DND-41 (cell line): ENCODE results near the gene UTP18.
"Not testable (repeated sequence)": the region's sequence is repeated elsewhere in the genome, so short reads cannot be mapped to it uniquely, and the experiment has no call there.

Source experiments
- ATAC-seq: fragments of 200-7000 bp; cut with Tn5 transposase; 3 replicates; pipeline ENCODE4 v1.9.1; 2021; ENCODE audit warnings: low read depth; ENCODE audit not compliant: insufficient read depth
- DNase-seq: peaks from one replicate; pipeline ENCODE4 v3.0.0-alpha.2; 2020
- H2AFZ ChIP-seq: 2 replicates; pipeline ENCODE4 v1.6.0; 2012; ENCODE audit warnings: low read depth, low read length
- H3K27ac ChIP-seq: 2 replicates; pipeline ENCODE4 v1.5.1; 2012; ENCODE audit warnings: low read length, inconsistent platforms
- H3K27me3 ChIP-seq: fragments of 200-600 bp; sonication (generic); 2 replicates; pipeline ENCODE4 v1.6.0; 2012; ENCODE audit warnings: low read length, mild to moderate bottlenecking, inconsistent platforms; ENCODE audit not compliant: insufficient read depth, poor library complexity
- H3K36me3 ChIP-seq: 2 replicates; pipeline ENCODE4 v1.5.1; 2012; ENCODE audit warnings: low read length, inconsistent platforms; ENCODE audit not compliant: insufficient read depth
- H3K4me1 ChIP-seq: 2 replicates; pipeline ENCODE4 v1.5.1; 2012; ENCODE audit warnings: mild to moderate bottlenecking, low read length; ENCODE audit not compliant: insufficient read depth
- H3K4me2 ChIP-seq: 2 replicates; pipeline ENCODE4 v1.6.0; 2012; ENCODE audit warnings: mild to moderate bottlenecking, moderate library complexity, low read length, inconsistent platforms; ENCODE audit not compliant: insufficient read depth
- H3K4me3 ChIP-seq, 2 experiments: fragments of 200-600 bp in 1 of 2; shearing (Covaris generic) in 1 of 2; 2 replicates each; pipeline ENCODE4 v1.5.1; 2012 to 2016; ENCODE audit warnings: inconsistent platforms in 2 of 2, low read length in 2 of 2, mild to moderate bottlenecking in 2 of 2, low read depth in 1 of 2, moderate library complexity in 1 of 2
- H3K79me2 ChIP-seq: 2 replicates; pipeline ENCODE4 v1.6.0; 2012; ENCODE audit warnings: low read length, inconsistent platforms; ENCODE audit not compliant: insufficient read depth
- H3K9ac ChIP-seq: 2 replicates; pipeline ENCODE4 v1.6.0; 2012; ENCODE audit warnings: low read depth, mild to moderate bottlenecking, inconsistent platforms, low read length, moderate library complexity
- H3K9me3 ChIP-seq: 2 replicates; pipeline ENCODE4 v1.5.1; 2012; ENCODE audit warnings: low read length, moderate library complexity, mild to moderate bottlenecking, inconsistent platforms; ENCODE audit not compliant: insufficient read depth, severe bottlenecking
- H4K20me1 ChIP-seq: 2 replicates; pipeline ENCODE4 v1.6.0; 2012; ENCODE audit warnings: low read length; ENCODE audit not compliant: insufficient read depth
- CTCF ChIP-seq: IDR thresholded peaks from 2 replicates; pipeline ENCODE4 v1.5.1; 2012; ENCODE audit warnings: borderline replicate concordance, low read length, moderate library complexity, mild to moderate bottlenecking; ENCODE audit not compliant: poor library complexity, severe bottlenecking; ENCODE audit errors: extremely low read depth
- EZH2 ChIP-seq: IDR thresholded peaks from 3 replicates; pipeline ENCODE4 v1.6.1; 2012; ENCODE audit warnings: borderline replicate concordance, low read depth, mild to moderate bottlenecking, moderate library complexity, low read length, inconsistent platforms; ENCODE audit not compliant: severe bottlenecking

Gene UTP18

GRCh38 chr17:51221322-51221721 lies 39.0 kb upstream of the UTP18 start:
- no peak for TF ChIP-seq EZH2
- no peak for TF ChIP-seq CTCF
- no peaks in the 10 kb centered on the region for H3K27me3 ChIP-seq
- H3K36me3 ChIP-seq, result peaks cover 86% of the 10 kb centered on the region
- no peak overlapping the region for H3K4me3 ChIP-seq
- H4K20me1 ChIP-seq, result peaks cover 6% of the 10 kb centered on the region; the same call in 1 of the 2 replicates
- no peak overlapping the region for H3K4me2 ChIP-seq
- no peak overlapping the region for H3K9ac ChIP-seq
- ATAC-seq (no peak), DNase-seq (no peak)
- H2AFZ ChIP-seq, result no peak overlapping the region
- H3K27ac ChIP-seq, result no peak overlapping the region
- H3K9me3 ChIP-seq, result no peaks in the 10 kb centered on the region
- H3K79me2 ChIP-seq, result peaks cover 13% of the 10 kb centered on the region
- no peaks in the 10 kb centered on the region for H3K4me1 ChIP-seq

- Histone ChIP-seq H2AFZ (no peak overlapping the region), H3K36me3 (peaks cover 56% of the 10 kb centered on the region), H3K27me3 (no peaks in the 10 kb centered on the region), H3K27ac (0 out of 2 replicates have a peak overlapping the region, but pooled peaks have one; percentile 40), H3K79me2 (peaks cover 38% of the 10 kb centered on the region), H3K9ac (no peak overlapping the region), H3K4me3 (no peak overlapping the region), H3K9me3 (no peaks in the 10 kb centered on the region), H3K4me1 (no peaks in the 10 kb centered on the region), H4K20me1 (peaks cover 11% of the 10 kb centered on the region; the same call in 1 of the 2 replicates), H3K4me2 (no peak overlapping the region)
- DNase-seq (no peak), ATAC-seq (no peak)
- TF ChIP-seq EZH2, result no peak
- TF ChIP-seq CTCF, result no peak
Measured at GRCh38 chr17:51224402-51225262, 35.7 kb upstream of the UTP18 start.

- H3K27me3 ChIP-seq, result not testable (repeated sequence)
Measured at GRCh38 chr17:51225523-51225922, 34.8 kb upstream of the UTP18 start.

GRCh38 chr17:51228161-51228560 lies 32.2 kb upstream of the UTP18 start:
- no peak overlapping the region for H3K27ac ChIP-seq
- DNase-seq (no peak), ATAC-seq (no peak)
- peaks cover 26% of the 10 kb centered on the region for H3K36me3 ChIP-seq
- no peak for TF ChIP-seq EZH2
- TF ChIP-seq CTCF, result no peak
- H3K4me2 ChIP-seq, result no peak overlapping the region
- H4K20me1 ChIP-seq, result peaks cover 26% of the 10 kb centered on the region; the same call in 1 of the 2 replicates
- no peaks in the 10 kb centered on the region for H3K4me1 ChIP-seq
- H3K79me2 ChIP-seq, result peaks cover 66% of the 10 kb centered on the region
- H3K9ac ChIP-seq, result no peak overlapping the region
- H3K9me3 ChIP-seq, result no peaks in the 10 kb centered on the region
- no peaks in the 10 kb centered on the region for H3K27me3 ChIP-seq
- H2AFZ ChIP-seq, result no peak overlapping the region
- no peak overlapping the region for H3K4me3 ChIP-seq

More at GRCh38 chr17:51225523-51225922, 34.8 kb upstream of the UTP18 start:
- Histone ChIP-seq H3K79me2 (peaks cover 46% of the 10 kb centered on the region), H4K20me1 (peaks cover 16% of the 10 kb centered on the region; the same call in 1 of the 2 replicates), H3K36me3 (peaks cover 52% of the 10 kb centered on the region)
- not testable (repeated sequence) for H3K9ac ChIP-seq, H2AFZ ChIP-seq, H3K4me3 ChIP-seq, H3K27ac ChIP-seq, H3K9me3 ChIP-seq, H3K4me1 ChIP-seq, DNase-seq, ATAC-seq, H3K4me2 ChIP-seq
